Islet of Langerhans (tissue), 1 donor: ENCODE data around the gene KLHL6.

Experiments used
- FAIRE-seq: peaks from one replicate; lab custom pipeline; 2011; peaks lifted over from hg19 to GRCh38; lab: Jason Lieb, UNC

Gene KLHL6

GRCh38 chr3:183506674-183507320 is 48.7 kb downstream of the KLHL6 start:
- FAIRE-seq = no peak

- no peak for FAIRE-seq
These were observed 50.9 kb downstream of the KLHL6 start for GRCh38 chr3:183504597-183504996.

GRCh38 chr3:183503746-183504145 is 51.8 kb downstream of the KLHL6 start:
- no peak for FAIRE-seq

- no peak for FAIRE-seq
These were observed 53.0 kb downstream of the KLHL6 start for GRCh38 chr3:183502237-183503181.

- no peak for FAIRE-seq
These were observed 54.4 kb downstream of the KLHL6 start for GRCh38 chr3:183500981-183501704.

- FAIRE-seq = no peak
These were observed 55.2 kb downstream of the KLHL6 start for GRCh38 chr3:183500319-183500718.

- no peak for FAIRE-seq
These were observed 56.9 kb downstream of the KLHL6 start for GRCh38 chr3:183498634-183499033.

- FAIRE-seq = no peak
These were observed 58.2 kb downstream of the KLHL6 start for GRCh38 chr3:183497313-183497712.

GRCh38 chr3:183496311-183496710 is 59.2 kb downstream of the KLHL6 start:
- FAIRE-seq = peak; percentile 5

- FAIRE-seq = no peak
These were observed 61.2 kb downstream of the KLHL6 start for GRCh38 chr3:183494341-183494740.

GRCh38 chr3:183493296-183494045 is 62.0 kb downstream of the KLHL6 start:
- FAIRE-seq = no peak

- no peak for FAIRE-seq
These were observed 62.7 kb downstream of the KLHL6 start for GRCh38 chr3:183492849-183493179.

- FAIRE-seq = no peak
These were observed 63.3 kb downstream of the KLHL6 start for GRCh38 chr3:183491923-183492848.

- no peak for FAIRE-seq
These were observed 64.2 kb downstream of the KLHL6 start for GRCh38 chr3:183491109-183491922.

GRCh38 chr3:183490653-183491052 is 64.9 kb downstream of the KLHL6 start:
- FAIRE-seq = no peak

- FAIRE-seq = no peak
These were observed 65.3 kb downstream of the KLHL6 start for GRCh38 chr3:183490211-183490601.

- no peak for FAIRE-seq
These were observed 65.9 kb downstream of the KLHL6 start for GRCh38 chr3:183489455-183490210.

GRCh38 chr3:183488343-183488742 is 67.2 kb downstream of the KLHL6 start:
- FAIRE-seq = no peak

- no peak for FAIRE-seq
These were observed 67.6 kb downstream of the KLHL6 start for GRCh38 chr3:183487896-183488295.

GRCh38 chr3:183487016-183487415 is 68.5 kb downstream of the KLHL6 start:
- FAIRE-seq = no peak
